CD1c-positive myeloid dendritic cell (primary cell): ENCODE measurements around the gene DGKB.

Source experiments
- DNase-seq: peaks from one replicate; pipeline ENCODE4 v3.0.0-alpha.2; 2016; ENCODE audit errors: extremely low spot score

DGKB gene

DNA sequence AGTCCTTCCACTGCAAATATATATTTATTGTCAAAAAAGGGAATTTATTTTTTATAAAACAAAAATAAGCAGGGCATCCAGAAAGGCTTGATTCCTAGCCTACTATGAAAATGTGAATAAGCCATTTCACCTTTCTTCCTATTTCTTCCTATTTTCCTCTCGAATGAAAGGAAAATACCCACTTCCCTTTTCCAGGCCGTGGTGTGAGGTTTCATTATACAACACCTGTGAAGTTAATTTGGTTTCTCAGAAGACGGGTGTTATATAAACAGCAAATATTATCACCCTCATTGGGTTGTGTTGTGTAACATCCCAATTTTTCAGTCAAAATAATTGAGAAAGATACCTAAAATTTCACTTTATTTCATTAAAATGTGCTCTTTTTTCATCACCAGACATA, 214.3 kb downstream of the DGKB start:
- DNase-seq, result no peak

DNA sequence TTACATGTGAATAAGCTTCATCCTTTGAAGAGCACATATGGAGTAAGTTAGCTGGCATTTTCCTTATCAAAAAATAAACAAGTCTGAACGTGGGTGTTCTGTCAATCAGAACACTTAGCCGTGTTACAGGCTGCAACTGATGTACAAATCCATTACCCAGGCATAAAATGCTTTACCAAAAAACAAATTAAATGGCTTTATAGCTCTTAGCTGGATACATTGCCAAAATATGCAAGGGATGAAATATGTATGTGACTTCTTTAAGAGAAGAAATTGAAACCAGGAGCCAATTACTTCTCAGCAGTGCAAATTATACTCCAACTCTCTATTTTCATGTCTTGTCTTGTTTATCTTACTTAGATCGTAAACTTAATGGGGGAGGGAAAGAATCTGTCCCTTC, 214.8 kb downstream of the DGKB start:
- no peak for DNase-seq

DNA sequence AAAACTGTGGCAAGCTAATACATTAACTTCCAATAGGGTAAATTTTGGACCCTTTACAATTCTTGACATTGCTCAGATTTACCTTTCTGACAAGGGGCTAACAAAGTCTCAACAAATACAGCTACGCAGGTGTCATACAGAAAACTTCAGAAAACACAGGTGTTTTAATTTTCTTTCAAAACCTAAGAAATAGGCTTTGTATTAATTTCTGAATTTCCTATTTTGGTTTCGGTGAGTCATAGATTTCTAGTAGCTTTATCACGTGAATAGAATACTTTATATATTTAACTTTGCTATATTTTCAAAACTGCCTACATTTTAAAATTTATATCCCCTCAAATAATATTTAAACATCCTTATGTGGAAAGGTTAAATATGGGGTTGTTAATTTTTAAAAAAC, 215.3 kb downstream of the DGKB start:
- no peak for DNase-seq

DNA sequence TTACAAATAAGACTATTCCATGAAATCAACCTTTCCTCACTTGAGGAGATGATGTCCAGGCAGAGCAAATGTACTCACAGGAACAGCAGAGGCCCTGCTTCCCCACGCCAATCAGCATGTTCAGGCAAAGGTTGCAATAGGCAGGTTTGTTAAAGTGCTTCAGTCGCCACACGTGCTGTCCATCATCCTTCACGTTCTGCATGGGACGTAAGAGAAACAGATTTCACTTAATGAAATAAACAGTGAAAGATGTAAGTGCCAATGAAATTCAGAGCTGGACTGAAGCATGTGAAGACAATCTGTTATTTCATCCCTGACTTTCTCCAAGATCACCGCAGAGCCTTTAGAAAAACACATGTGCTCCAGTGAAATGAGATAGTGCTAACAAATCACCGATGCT, 217.4 kb downstream of the DGKB start:
- DNase-seq, result no peak

DNA sequence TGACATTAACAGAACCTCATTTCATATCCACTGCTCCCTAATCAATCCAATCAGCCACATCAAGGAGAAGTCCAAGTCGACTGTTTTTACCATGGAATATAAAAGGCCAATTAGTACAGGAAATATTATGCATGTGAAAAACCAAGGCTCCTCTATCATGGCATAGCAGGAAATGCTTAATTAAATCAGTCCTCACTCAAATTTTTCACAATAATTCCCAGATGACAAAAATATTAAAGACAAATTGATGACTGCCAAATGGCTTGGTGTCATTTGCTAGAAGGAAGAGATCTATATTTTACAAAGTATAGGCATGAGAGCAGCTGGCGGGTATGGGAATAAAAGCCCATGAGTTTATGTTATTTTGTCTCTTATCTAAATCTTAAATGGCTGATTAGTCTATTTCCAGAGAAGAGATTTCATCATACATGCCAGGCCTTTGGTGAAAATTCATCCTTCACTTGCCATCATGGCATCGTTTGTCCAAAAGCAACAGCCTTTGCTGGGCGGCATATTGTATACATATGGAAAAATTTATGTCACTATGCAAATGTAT, 219.6 kb downstream of the DGKB start:
- DNase-seq, result no peak

DNA sequence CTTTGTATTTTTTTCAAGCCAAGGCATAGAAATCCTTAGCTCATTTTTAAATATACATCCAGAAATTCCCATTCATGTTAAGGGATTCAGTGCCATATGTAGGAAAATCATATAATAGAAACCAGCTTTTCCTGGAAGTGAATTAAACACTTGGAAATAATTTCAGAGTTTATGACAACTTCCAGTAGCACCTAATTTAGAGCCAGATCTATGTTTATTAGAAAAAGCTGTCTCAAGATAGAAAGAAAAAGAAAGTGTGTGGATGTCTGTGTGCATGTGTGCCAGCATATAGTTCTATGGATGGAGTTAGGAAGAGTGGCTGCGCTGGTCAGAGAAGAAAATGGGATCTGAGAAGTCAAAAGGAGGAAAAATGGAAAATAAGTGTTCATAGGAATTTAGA, 225.7 kb downstream of the DGKB start:
- no peak for DNase-seq

DNA sequence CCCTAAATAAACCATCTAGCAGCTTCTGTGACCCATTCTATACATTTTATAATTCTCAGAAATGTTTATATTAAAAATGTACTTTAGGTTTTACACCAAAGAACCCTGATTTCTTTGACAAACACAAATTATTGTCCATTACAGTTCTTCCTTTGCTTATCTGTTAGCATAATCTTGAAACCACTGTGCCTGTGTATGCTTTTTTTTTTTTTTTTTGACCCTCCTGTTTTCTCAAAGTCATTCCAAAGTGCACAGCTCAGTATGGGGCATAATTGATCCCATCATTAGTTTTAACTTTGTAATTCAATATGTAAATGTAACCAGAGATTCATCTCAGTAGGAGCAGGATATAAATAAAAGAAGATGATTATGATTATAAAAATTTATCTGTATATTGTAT, 229.3 kb downstream of the DGKB start:
- DNase-seq, result no peak

DNA sequence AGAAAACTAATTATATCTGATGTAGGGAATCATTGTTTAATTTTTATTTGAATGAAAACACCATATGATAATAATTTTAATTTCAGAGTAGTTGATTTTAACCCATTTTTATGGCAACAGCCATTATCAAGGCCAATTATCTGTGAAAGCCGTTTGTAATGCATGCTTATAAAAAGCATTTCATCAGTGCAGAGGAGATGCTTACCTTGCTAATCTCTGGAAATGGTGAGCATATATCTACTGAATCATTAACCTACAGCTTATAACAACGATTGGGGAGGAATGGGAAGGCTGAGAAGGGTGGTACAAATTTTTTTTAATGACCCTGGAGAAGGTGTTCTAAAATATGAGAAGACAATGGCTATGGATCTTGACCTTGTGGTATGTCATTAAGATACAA, 235.6 kb downstream of the DGKB start:
- no peak for DNase-seq

DNA sequence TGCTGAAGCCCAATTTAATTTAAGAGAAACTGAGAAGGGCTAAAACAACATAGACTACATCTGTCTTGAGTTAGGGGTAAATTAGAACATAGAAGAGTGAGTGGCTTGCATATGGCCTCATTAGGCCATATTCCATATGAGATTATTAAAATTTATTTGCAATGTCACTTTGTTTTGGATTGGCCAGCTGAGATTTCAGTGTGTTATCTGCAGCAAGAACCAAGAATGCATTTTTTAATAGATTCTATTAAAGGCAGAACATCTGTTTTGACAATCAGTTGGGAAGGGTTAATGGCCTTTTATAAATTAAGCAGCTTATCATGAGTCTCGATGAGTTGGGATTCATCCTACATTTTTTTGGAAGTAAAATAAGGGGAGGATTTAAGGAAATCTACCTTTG, 236.2 kb downstream of the DGKB start:
- DNase-seq, result no peak

DNA sequence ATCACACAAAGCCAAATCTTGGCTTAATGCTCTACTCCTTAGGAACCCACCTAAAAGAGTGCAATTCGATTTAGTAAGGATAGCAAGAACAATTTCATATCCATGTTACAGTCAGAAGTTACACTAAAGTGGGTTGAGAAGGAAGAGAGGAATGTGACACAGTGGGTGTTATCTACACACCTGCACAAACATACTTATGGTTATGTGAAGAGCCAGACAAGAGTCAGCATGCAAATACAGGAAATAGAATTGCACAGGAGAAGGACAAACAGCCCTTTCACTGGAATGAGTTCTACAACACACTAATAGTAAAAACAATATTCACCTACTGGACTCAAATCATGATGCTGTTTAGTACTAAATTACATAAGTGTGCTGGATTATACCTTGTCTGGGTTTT, 262.8 kb downstream of the DGKB start:
- no peak for DNase-seq

DNA sequence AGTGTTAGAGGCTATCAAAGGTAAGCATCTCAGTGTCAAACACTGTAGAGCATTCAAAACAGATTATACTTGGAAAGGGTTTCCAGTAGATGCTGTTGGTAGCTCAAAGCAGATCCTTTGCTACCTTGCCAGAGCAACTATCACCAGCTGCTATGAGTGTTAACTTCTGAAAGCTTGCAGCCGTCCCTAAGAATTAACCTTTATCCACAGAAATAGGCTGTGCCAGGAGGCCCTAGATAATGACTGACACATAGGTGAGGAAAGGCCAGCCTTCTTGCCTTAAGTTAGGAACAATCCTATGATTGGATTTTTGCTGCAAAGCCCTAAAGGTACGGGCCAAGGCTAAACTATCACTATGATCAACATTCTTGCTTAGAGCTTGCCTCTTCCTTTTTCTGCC, 263.2 kb downstream of the DGKB start:
- no peak for DNase-seq

DNA sequence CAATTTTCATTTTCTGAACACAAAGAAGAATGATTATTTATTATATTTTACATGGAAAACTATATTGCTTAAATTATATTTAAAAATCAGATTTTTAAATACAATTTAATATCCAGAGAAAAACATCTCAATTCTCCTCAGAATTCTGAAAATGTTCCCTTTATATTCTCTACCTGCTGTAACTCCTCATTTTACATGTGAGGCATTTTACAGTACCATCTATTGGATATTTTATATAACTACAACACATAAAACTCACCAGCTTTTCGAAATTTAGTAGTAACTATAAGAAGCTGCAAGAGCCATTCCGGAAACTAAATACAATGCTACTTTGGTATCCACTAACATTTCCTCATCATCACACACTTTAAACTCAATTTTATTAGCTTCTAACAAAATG, 264.6 kb downstream of the DGKB start:
- no peak for DNase-seq

DNA sequence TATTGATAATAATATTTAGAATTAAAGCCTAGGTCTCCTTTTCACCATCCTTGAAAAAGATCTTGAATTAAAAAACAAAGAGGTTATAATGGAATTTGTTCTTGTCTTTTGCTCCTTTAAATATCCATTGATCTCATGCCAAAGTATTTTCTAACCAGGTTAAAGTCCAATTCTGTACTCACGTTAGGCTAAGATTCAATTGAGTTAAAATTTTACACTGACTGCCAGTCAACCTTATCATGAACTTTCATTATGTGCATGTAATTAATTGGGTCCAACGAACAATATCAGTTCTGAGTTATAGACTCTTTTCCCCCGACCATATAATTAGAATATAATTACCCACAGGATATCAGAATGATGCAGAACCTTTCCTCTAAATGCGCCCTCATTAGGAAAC, 266.6 kb downstream of the DGKB start:
- no peak for DNase-seq

DNA sequence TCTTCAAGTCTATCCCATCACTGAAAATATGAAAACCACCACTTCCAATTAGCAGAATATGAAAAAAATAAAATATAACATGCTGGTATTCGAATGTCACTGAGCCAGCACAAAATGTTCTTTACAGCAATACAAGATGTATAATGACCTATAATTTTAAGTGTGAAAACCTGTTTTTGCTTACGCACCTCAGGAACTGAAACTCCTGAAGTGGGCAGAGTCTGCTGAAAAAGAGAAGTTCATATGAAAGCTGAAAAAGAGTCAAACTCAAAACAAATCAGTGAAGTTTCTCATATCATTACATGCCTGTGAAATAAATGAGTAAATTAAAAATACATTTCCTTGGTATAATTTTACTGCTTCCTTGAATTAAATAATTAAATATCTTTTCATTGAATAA, 272.5 kb downstream of the DGKB start:
- DNase-seq, result peak; percentile 57

DNA sequence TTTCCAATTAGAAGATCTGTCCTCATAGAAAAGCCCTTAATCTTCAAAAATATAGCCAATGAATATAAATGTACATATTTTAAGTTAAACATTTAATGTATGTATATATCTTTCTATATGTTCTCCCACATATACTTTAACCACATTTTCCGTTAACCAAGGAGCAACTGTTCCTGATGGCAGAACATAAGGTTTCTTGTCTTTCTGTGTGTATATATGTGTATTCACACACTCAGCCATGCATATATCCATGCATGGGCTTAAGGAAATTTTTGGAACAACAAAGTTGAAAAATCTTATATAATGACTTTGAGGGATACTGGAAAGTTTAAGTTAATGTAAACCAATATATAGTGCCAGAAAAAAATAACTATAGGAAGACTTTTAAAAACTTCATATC, 274.0 kb downstream of the DGKB start:
- no peak for DNase-seq

DNA sequence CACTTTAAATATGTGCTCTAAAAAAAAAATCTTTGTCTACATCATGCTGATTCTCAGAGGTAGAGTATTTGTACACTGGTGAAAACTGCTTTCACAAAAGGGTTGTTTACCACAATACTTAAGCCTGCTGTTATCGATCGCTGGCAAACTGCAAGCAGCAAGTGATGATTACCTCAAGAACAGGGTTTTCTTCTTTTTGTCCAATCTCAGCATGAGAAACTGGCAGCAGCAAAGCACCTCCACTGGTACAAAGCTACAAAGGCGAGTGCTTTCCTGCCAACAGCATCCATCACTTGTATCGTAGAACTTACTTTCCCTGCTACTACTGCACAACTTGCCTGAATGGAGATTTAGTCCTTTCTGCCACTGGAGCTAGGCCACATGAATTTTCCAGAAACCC, 276.5 kb downstream of the DGKB start:
- no peak for DNase-seq

DNA sequence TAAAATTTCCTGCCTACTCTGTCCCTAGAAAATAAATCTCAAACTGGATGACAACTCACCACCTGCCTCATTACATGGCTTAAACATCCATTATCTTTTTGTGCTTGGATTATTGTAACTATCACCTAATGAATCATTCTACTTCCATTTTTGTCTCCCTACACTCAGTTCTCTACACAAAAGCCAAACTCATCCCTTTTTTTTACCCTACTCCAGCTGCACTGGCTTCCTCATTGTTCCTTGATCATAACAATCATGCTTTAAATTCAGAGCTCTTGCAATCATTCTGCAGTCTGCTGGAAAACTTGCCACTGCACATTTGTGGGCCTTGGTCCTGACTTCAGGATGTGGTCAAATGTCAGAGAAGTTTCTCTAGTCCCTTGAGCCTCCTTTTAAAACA, 280.0 kb downstream of the DGKB start:
- no peak for DNase-seq

DNA sequence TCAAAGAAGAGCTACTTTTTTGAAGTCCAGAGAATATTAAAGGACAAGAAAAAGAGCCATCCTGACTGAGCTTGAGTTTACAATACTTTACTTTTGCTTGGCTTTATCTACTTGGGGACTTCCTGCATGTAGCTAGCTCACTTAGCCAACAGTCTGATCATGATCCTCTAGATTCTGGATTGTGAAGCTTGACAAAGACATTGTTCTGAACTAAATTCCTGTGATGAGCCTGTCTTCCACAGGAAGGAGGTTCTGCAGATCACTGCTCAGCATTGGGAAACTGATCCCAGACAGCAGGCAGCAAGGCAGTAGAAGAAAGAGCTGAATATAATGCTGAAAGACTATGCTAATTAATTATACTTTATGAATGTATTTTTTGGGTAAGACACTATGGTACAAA, 296.4 kb downstream of the DGKB start:
- no peak for DNase-seq

DNA sequence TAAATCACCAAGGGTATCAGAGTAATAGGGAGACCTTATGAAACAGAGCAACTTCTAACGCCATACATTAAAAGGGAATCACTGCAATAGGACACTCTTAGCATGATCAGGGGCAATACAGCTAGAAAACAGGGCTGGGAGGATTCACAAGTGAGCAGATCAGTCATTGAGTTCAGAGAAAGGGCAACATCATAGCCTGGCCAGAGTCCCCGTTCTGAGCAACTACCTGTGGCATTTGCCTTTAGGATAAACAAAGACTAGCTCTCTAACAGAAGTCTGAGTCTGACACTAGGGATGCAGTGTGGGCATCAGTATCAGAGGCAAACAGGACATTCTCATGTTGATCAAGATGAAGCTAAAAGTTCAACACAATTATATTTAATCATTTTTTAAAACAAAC, 297.9 kb downstream of the DGKB start:
- DNase-seq, result no peak

DNA sequence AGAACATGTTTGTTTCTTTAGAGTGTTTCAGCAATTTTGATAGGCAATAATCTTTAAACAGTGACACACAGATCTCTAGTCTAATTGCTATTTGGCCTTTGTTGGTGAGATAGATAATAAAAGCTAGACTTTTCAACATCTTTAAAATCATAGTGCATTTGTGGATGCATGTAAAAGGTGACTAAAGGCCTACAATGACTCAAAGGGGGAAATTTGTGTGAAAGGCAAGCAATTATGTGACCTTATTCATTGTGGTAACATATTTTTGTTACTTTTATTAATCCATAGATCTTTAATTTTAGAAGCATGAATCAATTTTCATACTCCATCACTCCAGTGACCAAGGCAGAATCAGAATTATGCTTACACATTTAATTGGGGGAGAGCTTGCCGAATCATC, 299.7 kb downstream of the DGKB start:
- no peak for DNase-seq

DNA sequence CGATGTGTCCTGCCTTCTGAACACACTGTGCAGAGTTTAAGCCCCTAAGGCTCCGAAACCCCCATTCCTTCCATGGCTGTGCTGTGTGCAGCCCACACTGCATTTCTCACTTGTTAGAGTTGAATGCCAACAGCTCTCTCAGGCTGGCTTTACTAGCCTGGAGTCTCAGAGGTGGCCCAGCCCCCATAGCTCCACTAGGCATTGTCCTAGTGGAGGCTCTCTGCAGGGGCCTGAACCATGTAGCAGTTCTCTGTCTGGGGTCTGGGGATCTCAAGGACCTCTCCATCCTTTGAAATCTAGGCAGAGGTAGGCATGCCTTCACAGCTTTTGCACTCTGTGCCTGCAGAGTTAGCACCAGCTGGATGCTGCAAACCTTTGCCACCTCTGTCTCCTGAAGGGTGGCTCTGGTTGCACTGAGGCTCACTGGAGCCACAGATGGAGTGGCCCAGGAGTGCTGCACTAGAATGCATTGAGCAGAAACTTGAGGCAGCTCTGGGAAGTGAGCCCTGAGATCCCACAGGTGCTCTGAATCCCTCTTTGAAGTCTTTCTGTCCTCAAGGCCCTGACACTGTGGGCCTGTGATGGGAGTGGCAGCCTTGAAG, 301.7 kb downstream of the DGKB start:
- no peak for DNase-seq

DNA sequence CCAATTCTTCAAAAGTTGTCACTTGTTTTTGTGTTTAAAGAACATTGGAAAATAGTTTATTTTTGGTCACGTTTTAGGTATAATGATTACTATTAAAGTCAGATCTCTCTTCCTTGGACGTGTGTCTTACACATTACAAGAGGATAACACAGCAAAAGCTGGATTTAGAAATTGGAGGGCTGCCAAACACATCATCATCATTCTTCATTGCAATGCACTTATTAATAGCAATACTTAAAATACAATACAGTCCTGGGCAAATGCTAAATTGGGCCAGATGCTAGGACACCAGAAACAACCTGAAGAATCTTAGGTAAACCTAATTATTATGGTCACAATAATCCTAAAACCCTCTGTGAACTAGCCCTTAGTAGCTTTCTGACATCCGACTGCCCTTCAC, 303.6 kb downstream of the DGKB start:
- no peak for DNase-seq

DNA sequence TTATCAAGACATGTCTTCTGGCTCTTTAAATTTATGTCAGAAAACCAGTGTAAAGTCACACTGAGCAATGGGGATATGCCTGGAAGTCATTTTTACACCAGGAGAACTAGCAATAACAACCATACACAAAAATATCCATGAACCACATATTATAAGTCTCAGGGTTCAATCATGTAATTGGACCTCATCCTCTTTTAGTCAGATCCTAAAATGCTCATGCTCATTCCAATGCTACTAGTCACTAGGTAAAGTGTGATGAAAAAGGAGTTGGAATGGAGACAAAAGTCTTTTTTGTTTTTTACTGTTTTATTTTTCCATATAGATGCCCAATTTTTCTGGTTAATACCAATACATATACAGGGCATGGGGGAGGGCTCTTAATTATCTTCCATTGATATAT, 306.1 kb downstream of the DGKB start:
- DNase-seq, result no peak

DNA sequence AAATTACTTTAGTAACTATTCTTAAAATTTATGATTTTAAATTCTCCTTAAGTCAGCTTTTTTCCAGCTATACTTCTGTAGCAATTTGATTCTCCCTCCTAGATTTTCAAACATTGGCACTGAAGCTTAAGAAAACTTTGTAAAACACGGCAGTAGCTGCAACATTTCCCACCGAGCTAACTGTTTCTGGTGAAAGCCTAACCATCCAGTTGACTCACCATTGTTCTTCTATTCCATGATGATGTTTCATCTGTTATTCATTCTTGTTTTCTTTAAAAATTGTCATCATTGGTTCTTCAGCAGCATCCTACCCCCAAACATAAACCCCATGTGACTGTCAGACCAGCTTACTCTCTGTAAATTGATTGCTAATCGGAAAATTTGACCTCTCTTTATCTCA, 312.3 kb downstream of the DGKB start:
- DNase-seq, result no peak

DNA sequence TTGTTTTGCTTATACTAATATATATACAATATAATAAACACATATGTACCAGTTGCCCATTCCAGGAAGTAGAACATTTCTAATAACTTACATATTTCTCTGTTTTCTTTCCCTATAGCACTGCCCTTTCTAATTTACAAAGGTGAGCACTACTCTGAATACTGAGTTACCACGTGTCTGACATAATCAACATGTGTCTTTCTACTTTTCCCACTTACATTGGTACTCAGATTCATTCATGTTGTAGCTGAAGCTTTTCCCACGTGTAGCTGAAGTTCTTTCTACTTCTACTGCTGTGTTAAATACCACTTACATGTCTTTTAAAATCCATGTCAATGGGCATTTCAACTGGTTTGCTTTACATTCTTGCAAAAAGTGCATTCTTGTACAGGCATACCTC, 317.3 kb downstream of the DGKB start:
- no peak for DNase-seq
